Heart left ventricle (tissue), 16 donors: ENCODE results near the gene PGF. TPM values are rescaled to one million over a fixed set of nuclear protein-coding genes. Genes with fewer than 3 reads are reported as not detected.
A peak's percentile ranks its signal among the peaks of the same experiment; 100 is the strongest.

ENCODE experiments used
- ATAC-seq, 4 donors: fragments of 200-7000 bp; cut with Tn5 transposase; one replicate each; pipeline ENCODE4 v1.9.1; 2020 to 2022; ENCODE audit warnings: moderate library complexity in 4 of 4, mild to moderate bottlenecking in 3 of 4, moderate number of reproducible peaks in 1 of 4
- DNase-seq, 5 donors: peaks; one replicate each; pipeline ENCODE4 v3.0.0-alpha.2; 2020
- H3K27ac ChIP-seq, 12 donors: fragments of 200-600 bp; sonication (generic) in 4 of 12; one replicate each; pipeline versions ENCODE4 v1.5.0 to v1.8.0; 2016 to 2022; ENCODE audit warnings: mild to moderate bottlenecking in 2 of 12
- H3K27me3 ChIP-seq, 9 donors: fragments of 200-600 bp; sonication (generic) in 2 of 9; one replicate each; pipeline versions ENCODE4 v1.5.1 to v1.8.0; 2016 to 2022; ENCODE audit warnings: mild to moderate bottlenecking in 3 of 9
- H3K36me3 ChIP-seq, 9 donors: fragments of 200-600 bp; sonication (generic) in 2 of 9; one replicate each; pipeline versions ENCODE4 v1.5.0 to v1.8.0; 2018 to 2022; ENCODE audit warnings: mild to moderate bottlenecking in 2 of 9
- H3K4me1 ChIP-seq, 12 donors: fragments of 200-600 bp; sonication (generic) in 4 of 12; one replicate each; pipeline versions ENCODE4 v1.5.0 to v1.8.0; 2016 to 2022; ENCODE audit warnings: mild to moderate bottlenecking in 3 of 12
- H3K4me3 ChIP-seq, 12 donors: fragments of 200-600 bp; sonication (generic) in 4 of 12; one replicate each; pipeline versions ENCODE4 v1.5.0 to v1.8.0; 2017 to 2022; ENCODE audit warnings: mild to moderate bottlenecking in 9 of 12, moderate library complexity in 4 of 12
- H3K9me3 ChIP-seq, 12 donors: fragments of 200-600 bp; sonication (generic) in 4 of 12; one replicate each; pipeline versions ENCODE4 v1.5.0 to v1.8.0; 2016 to 2022; ENCODE audit warnings: mild to moderate bottlenecking in 1 of 12
- POLR2A ChIP-seq, 2 donors: fragments of 450-650 bp; IDR thresholded peaks; one replicate each; pipeline ENCODE4 v1.6.1; 2017; ENCODE audit warnings: antibody characterized with exemption in 2 of 2, mild to moderate bottlenecking in 2 of 2, moderate library complexity in 2 of 2
- WGBS, 4 donors: extraction: QIAGEN DNeasy Blood & Tissue Kit in 2 of 4; methylation state at CpG; one replicate each; pipeline versions ENCODE4 v1.1.5 to v1.1.7; 2013 to 2018; 5-methylcytosine and 5-hydroxymethylcytosine counted together
- intact Hi-C, 10 donors: fragments of 100-400 bp; cut with DNase I; formaldehyde crosslinking; loops; one replicate each; pipeline versions ENCODE4 v1.11.1 to v1.14.2; 2022
- polyA plus RNA-seq, 2 donors: library from polyadenylated mRNA; stranded (reverse); fragments of 200-250 nt; gene quantifications; one replicate each; pipeline ENCODE4 v1.2.3, GENCODE V29; 2013
- total RNA-seq, 9 donors: library from RNA; depleted of rRNA in 2 of 9; stranded (reverse); fragments of >200 nt in 2 of 9; fragmentation: NEBNext Ultra II Directional in 3 of 9; extraction: Animal tissue kit (Norgen Biotek cat#: 25700) in 3 of 9; gene quantifications; one replicate each; pipeline versions ENCODE4 v1.1.0 to v1.2.4, GENCODE V29; 2016 to 2023
- TF ChIP-seq, protein P1 (sequence below), 12 donors: fragments of 200-600 bp; sonication (generic) in 4 of 12; IDR thresholded peaks; one replicate each; pipeline versions ENCODE4 v1.5.0 to v1.8.0; 2018 to 2022; ENCODE audit warnings: antibody characterized with exemption in 12 of 12, mild to moderate bottlenecking in 5 of 12
- donor health status: ischemic (EF 13 %, LVEDD 7.1; RV severe dilation, severe dysfunction).
- donor health status: healthy with polysubstance abuse.
- donor health status: DM: no; HTN: yes; CAD: no.
- donor health status: DM: no; HTN: no; CAD: no.
- donor health status: ischemic (EF 25% LVEDD 6.9; RV normal size, moderate dysfunction).
- donor health status: ischemic (EF 25% LVEDD 5.7; RV mildly dilated, moderate dysfunction).
- donor health status: healthy.
- donor health status: DM: yes; HTN: yes; CAD: no.
- donor health status: ischemic (EF 35%, LVEDD 5.7; RV mildly dilated, moderate dysfunction).
- donor health status: nonischemic (EF 11% LVEDD 7.7; RV severe dilation, severe dysfunction).
- donor health status: DM: yes; HTN: yes; CAD: no.
- donor health status: PGD.
- donor health status: ischemic (EF 29% LVEDD 5.4; RV normal size, mild dysfunction).
- donor health status: nonischemic (EF 23%, LVEDD 6.1; RV moderate dilation, normal function).

PGF gene
- total and polyA plus RNA-seq, 11 donors = 4.1 to 30.4 (median 5.9) TPM

- Histone ChIP-seq H3K4me3 (no peak overlapping the region), H3K27ac (peak overlapping the region; percentile 55 to 91 (median 80)), H3K4me1 (peaks cover 0 to 50% (median 34%) of the 10 kb centered on the region in 12 donors), H3K9me3 (no peaks in the 10 kb centered on the region), H3K36me3 (peaks cover 0 to 4% (median 0%) of the 10 kb centered on the region in 9 donors), H3K27me3 (no peaks in the 10 kb centered on the region)
- no peak for DNase-seq
- intact Hi-C loops = loop anchor here in 2 of 10 donors (5.0 kb wide), 1 partner anchor 170 kb away; no protein-coding TSS in a partner anchor
- ATAC-seq = peak; percentile 2 to 9 (median 4)
- TF ChIP-seq, protein P1, sequence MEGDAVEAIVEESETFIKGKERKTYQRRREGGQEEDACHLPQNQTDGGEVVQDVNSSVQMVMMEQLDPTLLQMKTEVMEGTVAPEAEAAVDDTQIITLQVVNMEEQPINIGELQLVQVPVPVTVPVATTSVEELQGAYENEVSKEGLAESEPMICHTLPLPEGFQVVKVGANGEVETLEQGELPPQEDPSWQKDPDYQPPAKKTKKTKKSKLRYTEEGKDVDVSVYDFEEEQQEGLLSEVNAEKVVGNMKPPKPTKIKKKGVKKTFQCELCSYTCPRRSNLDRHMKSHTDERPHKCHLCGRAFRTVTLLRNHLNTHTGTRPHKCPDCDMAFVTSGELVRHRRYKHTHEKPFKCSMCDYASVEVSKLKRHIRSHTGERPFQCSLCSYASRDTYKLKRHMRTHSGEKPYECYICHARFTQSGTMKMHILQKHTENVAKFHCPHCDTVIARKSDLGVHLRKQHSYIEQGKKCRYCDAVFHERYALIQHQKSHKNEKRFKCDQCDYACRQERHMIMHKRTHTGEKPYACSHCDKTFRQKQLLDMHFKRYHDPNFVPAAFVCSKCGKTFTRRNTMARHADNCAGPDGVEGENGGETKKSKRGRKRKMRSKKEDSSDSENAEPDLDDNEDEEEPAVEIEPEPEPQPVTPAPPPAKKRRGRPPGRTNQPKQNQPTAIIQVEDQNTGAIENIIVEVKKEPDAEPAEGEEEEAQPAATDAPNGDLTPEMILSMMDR (IDR thresholded peaks at IDR 0.05) = no peak
- TF ChIP-seq POLR2A (IDR thresholded peaks at IDR 0.05) = no peak
- WGBS, 4 donors = 68 to 82% (median 77%) methylated on average over 4 to 5 of the region's 5 CpGs
These were observed 38.2 kb downstream of the PGF start for GRCh38 chr14:74917178-74917543.

GRCh38 chr14:74915826-74916225, 39.6 kb downstream of the PGF start:
- no peak for DNase-seq
- Histone ChIP-seq H3K9me3 (no peaks in the 10 kb centered on the region), H3K36me3 (peaks cover 0 to 4% (median 0%) of the 10 kb centered on the region in 9 donors), H3K27me3 (no peaks in the 10 kb centered on the region), H3K27ac (peak overlapping the region in 7 of 12 donors; percentile 66 to 91 (median 83)), H3K4me1 (peaks cover 0 to 50% (median 34%) of the 10 kb centered on the region in 12 donors), H3K4me3 (no peak overlapping the region)
- 46 to 55% (median 52%) methylated on average over 7 of the region's 7 CpGs for WGBS, 4 donors
- ATAC-seq = no peak
- TF ChIP-seq POLR2A (IDR thresholded peaks at IDR 0.05) = no peak
- TF ChIP-seq, protein P1 (IDR thresholded peaks at IDR 0.05) = no peak
- intact Hi-C loops = loop anchor here in 4 of 10 donors (2.0 to 5.0 kb wide), 4 partner anchors 19 to 173 kb away; no protein-coding TSS in a partner anchor

DNA sequence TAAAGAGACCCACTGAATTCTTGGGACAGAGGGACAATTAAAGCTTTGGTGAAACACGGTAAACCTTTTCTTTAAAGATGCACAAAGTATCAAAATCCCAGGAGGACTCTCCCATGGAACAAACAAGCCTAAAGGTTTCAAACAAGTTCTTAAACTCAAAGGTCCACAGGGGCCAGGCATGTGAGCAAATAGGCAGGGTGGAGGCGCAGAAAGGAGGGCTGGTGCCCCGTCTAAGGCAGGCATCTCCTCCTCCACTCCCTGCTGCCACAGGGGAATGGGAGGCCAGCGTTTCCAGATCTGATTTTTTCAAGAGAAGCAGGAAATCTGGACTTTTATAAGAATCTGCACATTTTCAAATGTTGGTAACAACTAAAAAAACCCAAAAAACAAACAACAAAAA, 40.0 kb downstream of the PGF start:
- Histone ChIP-seq H3K36me3 (peaks cover 0 to 4% (median 0%) of the 10 kb centered on the region in 9 donors), H3K9me3 (no peaks in the 10 kb centered on the region), H3K4me1 (peaks cover 0 to 50% (median 35%) of the 10 kb centered on the region in 12 donors), H3K27ac (peak overlapping the region in 4 of 12 donors; percentile 69 to 91 (median 86)), H3K27me3 (no peaks in the 10 kb centered on the region), H3K4me3 (no peak overlapping the region)
- intact Hi-C loops = loop anchor here in 4 of 10 donors (2.0 to 5.0 kb wide), 4 partner anchors 19 to 173 kb away; no protein-coding TSS in a partner anchor
- TF ChIP-seq, protein P1 (IDR thresholded peaks at IDR 0.05) = no peak
- TF ChIP-seq POLR2A (IDR thresholded peaks at IDR 0.05) = no peak
- WGBS, 4 donors = 62 to 74% (median 70%) methylated on average over 4 of the region's 4 CpGs
- DNase-seq (no peak), ATAC-seq (no peak)

- Histone ChIP-seq H3K9me3 (no peaks in the 10 kb centered on the region), H3K4me1 (peaks cover 0 to 55% (median 40%) of the 10 kb centered on the region in 12 donors), H3K36me3 (no peaks in the 10 kb centered on the region), H3K27ac (peak overlapping the region in 8 of 12 donors; percentile 23 to 70 (median 33)), H3K27me3 (no peaks in the 10 kb centered on the region), H3K4me3 (no peak overlapping the region)
- intact Hi-C loops = loop anchor here in 8 of 10 donors (2.0 to 5.0 kb wide), 6 partner anchors 21 to 177 kb away; no protein-coding TSS in a partner anchor
- WGBS, 4 donors = 37 to 52% (median 43%) methylated on average over 5 to 6 of the region's 6 CpGs
- ATAC-seq = peak; percentile 44 to 68 (median 60)
- peak in 4 of 5 donors; percentile 75 to 78 (median 76) for DNase-seq
- no peak for TF ChIP-seq POLR2A (IDR thresholded peaks at IDR 0.05)
- TF ChIP-seq, protein P1 (IDR thresholded peaks at IDR 0.05) = peak; percentile 64 to 87 (median 76)
These were observed 41.3 kb downstream of the PGF start for GRCh38 chr14:74913986-74914573.
